Spleen (tissue), 11 donors: ENCODE results near the gene SOX6. TPM values are rescaled to one million over a fixed set of nuclear protein-coding genes. Genes with fewer than 3 reads are reported as not detected.

ENCODE experiments used
- DNase-seq: peaks from one replicate; pipeline ENCODE4 v3.0.0-alpha.2; 2020
- H3K27ac ChIP-seq, 8 donors: fragments of 200-600 bp; sonication (generic) in 7 of 8; 1 replicate in 4 of 8; 2 replicates in 4 of 8; pipeline versions ENCODE4 v1.5.0 to v1.8.0; 2016 to 2021; ENCODE audit warnings: inconsistent platforms in 4 of 8, mild to moderate bottlenecking in 4 of 8, moderate library complexity in 1 of 8
- H3K27me3 ChIP-seq, 7 donors: fragments of 200-600 bp; sonication (generic) in 6 of 7; replicated peaks in 1 of 7; 1 replicate in 4 of 7; 2 replicates in 3 of 7; pipeline versions ENCODE4 v1.5.0 to v1.8.0; 2016 to 2021; ENCODE audit warnings: inconsistent platforms in 3 of 7, mild to moderate bottlenecking in 1 of 7
- H3K36me3 ChIP-seq, 6 donors: fragments of 200-600 bp; sonication (generic) in 5 of 6; 1 replicate in 4 of 6; 2 replicates in 2 of 6; pipeline versions ENCODE4 v1.5.0 to v1.8.0; 2016 to 2021; ENCODE audit warnings: inconsistent platforms in 2 of 6
- H3K4me1 ChIP-seq, 6 donors: fragments of 200-600 bp; sonication (generic) in 5 of 6; 1 replicate in 3 of 6; 2 replicates in 3 of 6; pipeline versions ENCODE4 v1.5.0 to v1.8.0; 2016 to 2021; ENCODE audit warnings: inconsistent platforms in 3 of 6
- H3K4me3 ChIP-seq, 8 donors: fragments of 200-600 bp; sonication (generic) in 7 of 8; 1 replicate in 4 of 8; 2 replicates in 4 of 8; pipeline versions ENCODE4 v1.5.0 to v1.8.0; 2016 to 2021; ENCODE audit warnings: inconsistent platforms in 4 of 8, mild to moderate bottlenecking in 4 of 8, moderate library complexity in 2 of 8
- H3K9me3 ChIP-seq, 8 donors: fragments of 200-600 bp; sonication (generic) in 7 of 8; 1 replicate in 4 of 8; 2 replicates in 4 of 8; pipeline versions ENCODE4 v1.5.0 to v1.8.0; 2016 to 2021; ENCODE audit warnings: inconsistent platforms in 4 of 8
- POLR2A ChIP-seq, 3 donors: fragments of 450-650 bp; IDR thresholded peaks; one replicate each; pipeline ENCODE4 v1.5.1; 2017; ENCODE audit warnings: antibody characterized with exemption in 3 of 3, mild to moderate bottlenecking in 1 of 3
- POLR2AphosphoS5 ChIP-seq, 3 donors: sonication (generic); formaldehyde crosslinking; IDR thresholded peaks; one replicate each; pipeline ENCODE4 v1.5.1; 2017; ENCODE audit warnings: antibody characterized with exemption in 3 of 3
- WGBS, 5 donors: extraction: QIAGEN DNeasy Blood & Tissue Kit in 3 of 5; methylation state at CpG; one replicate each; pipeline versions ENCODE4 v1.1.5 to v1.1.7; 2013 to 2018; 5-methylcytosine and 5-hydroxymethylcytosine counted together
- intact Hi-C: fragments of 100-400 bp; cut with DNase I; formaldehyde crosslinking; loops from one replicate; pipeline ENCODE4 v1.15.0; 2023; ENCODE audit warnings: low total_unique reads
- polyA plus RNA-seq, 3 donors: library from polyadenylated mRNA; stranded (reverse); fragments of 200-250 nt; gene quantifications; one replicate each; pipeline ENCODE4 v1.2.1, GENCODE V29; 2013
- total RNA-seq, 7 donors: library from RNA; depleted of rRNA in 3 of 7; stranded (reverse); fragments of >200 nt in 3 of 7; fragmentation: NEBNext Ultra II Directional in 4 of 7; extraction: Animal tissue kit (Norgen Biotek cat#: 25700) in 4 of 7; gene quantifications; one replicate each; pipeline versions ENCODE4 v1.1.0 to v1.2.1, GENCODE V29; 2016 to 2021
- TF ChIP-seq, protein P1 (sequence below), 11 experiments: fragments of 200-600 bp in 7 of 11; fragments of 450-650 bp in 4 of 11; sonication (generic) in 4 of 11; IDR thresholded peaks in 8 of 11; conservative IDR thresholded peaks in 3 of 11; 1 replicate in 7 of 11; 2 replicates in 4 of 11; pipeline versions ENCODE4 v1.4.0 to v1.8.0; 2016 to 2021; ENCODE audit warnings: antibody characterized with exemption in 11 of 11, inconsistent platforms in 4 of 11, mild to moderate bottlenecking in 1 of 11
- donor health status: healthy with polysubstance abuse.
- donor health status: DM: no; HTN: no; CAD: no; lungs with moderate emphysema.
- donor health status: DM: no; HTN: no; CAD: no.
- donor health status: Bipolar disorder and iron deficiency.
- donor health status: healthy.
- donor health status: DM: no; HTN: no; CAD: no.
- donor health status: DM: yes; HTN: yes; CAD: no.

Gene SOX6
- total and polyA plus RNA-seq, 10 donors = 0.11 to 12.4 (median 3.7) TPM

GRCh38 chr11:16295592-16295991 is 60.8 kb downstream of the SOX6 start:
- Histone ChIP-seq H3K36me3 (no peaks in the 10 kb centered on the region), H3K27ac (no peak overlapping the region), H3K27me3 (no peaks in the 10 kb centered on the region), H3K4me1 (no peaks in the 10 kb centered on the region), H3K4me3 (no peak overlapping the region), H3K9me3 (no peaks in the 10 kb centered on the region)
- intact Hi-C loops = no loop called here
- DNase-seq = no peak
- WGBS, 5 donors = 34 to 41% (median 35%) methylated on average over 1 of the region's 1 CpG
- no peak for TF ChIP-seq POLR2AphosphoS5 (IDR thresholded peaks at IDR 0.05)
- TF ChIP-seq, protein P1, sequence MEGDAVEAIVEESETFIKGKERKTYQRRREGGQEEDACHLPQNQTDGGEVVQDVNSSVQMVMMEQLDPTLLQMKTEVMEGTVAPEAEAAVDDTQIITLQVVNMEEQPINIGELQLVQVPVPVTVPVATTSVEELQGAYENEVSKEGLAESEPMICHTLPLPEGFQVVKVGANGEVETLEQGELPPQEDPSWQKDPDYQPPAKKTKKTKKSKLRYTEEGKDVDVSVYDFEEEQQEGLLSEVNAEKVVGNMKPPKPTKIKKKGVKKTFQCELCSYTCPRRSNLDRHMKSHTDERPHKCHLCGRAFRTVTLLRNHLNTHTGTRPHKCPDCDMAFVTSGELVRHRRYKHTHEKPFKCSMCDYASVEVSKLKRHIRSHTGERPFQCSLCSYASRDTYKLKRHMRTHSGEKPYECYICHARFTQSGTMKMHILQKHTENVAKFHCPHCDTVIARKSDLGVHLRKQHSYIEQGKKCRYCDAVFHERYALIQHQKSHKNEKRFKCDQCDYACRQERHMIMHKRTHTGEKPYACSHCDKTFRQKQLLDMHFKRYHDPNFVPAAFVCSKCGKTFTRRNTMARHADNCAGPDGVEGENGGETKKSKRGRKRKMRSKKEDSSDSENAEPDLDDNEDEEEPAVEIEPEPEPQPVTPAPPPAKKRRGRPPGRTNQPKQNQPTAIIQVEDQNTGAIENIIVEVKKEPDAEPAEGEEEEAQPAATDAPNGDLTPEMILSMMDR (IDR thresholded peaks at IDR 0.05 in 8 of 11, conservative IDR thresholded peaks at IDR 0.05 in 3 of 11) = no peak
- TF ChIP-seq POLR2A (IDR thresholded peaks at IDR 0.05) = no peak

DNA sequence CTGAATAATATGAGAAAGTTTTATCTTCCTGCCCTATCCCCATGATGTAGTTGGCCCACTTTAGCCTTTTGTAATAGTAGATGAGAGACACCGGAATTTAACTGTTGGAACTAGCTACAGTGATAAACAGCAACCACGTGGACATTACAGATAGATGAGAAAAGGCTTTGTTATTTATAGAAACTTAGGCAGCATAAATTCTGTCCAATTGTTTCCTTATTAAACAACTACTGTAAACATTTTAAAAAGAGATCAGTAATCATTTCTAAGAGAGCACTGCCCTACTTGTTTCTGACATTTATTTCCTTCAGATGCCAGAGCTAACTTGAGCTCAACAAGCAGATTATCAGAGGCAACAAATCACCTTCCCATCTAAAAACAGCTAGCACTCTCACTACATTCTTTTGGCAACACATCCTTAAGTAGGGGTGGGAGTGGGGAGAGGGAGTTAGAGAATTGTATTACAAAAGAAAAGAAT is 63.1 kb downstream of the SOX6 start:
- Histone ChIP-seq H3K36me3 (no peaks in the 10 kb centered on the region), H3K4me1 (no peaks in the 10 kb centered on the region), H3K27me3 (no peaks in the 10 kb centered on the region), H3K9me3 (no peaks in the 10 kb centered on the region), H3K27ac (no peak overlapping the region), H3K4me3 (no peak overlapping the region)
- WGBS, 5 donors = 28 to 54% (median 51%) methylated on average over 2 of the region's 2 CpGs
- intact Hi-C loops = no loop called here
- TF ChIP-seq, protein P1 (IDR thresholded peaks at IDR 0.05 in 8 of 11, conservative IDR thresholded peaks at IDR 0.05 in 3 of 11) = no peak
- TF ChIP-seq POLR2A (IDR thresholded peaks at IDR 0.05) = no peak
- TF ChIP-seq POLR2AphosphoS5 (IDR thresholded peaks at IDR 0.05) = no peak
- no peak for DNase-seq

DNA sequence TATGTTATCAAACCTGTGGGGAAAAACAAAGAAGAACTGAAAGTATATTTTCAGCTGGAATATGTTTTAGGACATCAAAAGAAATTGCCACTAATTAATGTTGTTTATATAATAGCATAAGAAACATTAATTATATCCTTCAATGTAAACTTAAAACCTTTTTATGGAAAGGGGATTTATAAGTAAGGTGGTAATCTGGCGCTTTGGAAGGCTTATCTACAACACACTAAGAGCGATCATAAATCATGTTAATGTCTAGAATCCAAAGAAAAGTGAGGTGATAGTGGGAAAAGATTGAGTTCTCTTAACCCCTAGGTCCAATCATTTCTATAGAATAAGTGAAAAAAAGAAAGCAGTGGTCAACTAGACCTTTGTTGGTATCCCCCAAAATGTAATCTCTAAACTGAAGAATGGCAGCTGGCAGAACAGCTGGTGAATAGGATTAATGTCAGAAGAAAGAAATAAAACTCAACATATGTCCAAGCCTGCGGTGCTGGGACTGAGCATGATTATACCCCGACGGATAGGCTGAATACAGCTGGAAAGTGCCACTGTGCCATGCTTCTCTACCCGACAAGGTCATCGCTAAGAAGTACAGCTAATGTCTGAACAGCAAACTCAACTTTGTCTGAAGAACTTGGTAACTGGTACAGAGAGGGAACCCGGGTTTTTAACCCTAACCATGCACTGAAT is 64.0 kb downstream of the SOX6 start:
- no peaks in the 10 kb centered on the region for H3K9me3 ChIP-seq
- no peaks in the 10 kb centered on the region for H3K4me1 ChIP-seq
- TF ChIP-seq POLR2A (IDR thresholded peaks at IDR 0.05) (no peak), POLR2AphosphoS5 (IDR thresholded peaks at IDR 0.05) (no peak)
- TF ChIP-seq, protein P1 (IDR thresholded peaks at IDR 0.05 in 8 of 11, conservative IDR thresholded peaks at IDR 0.05 in 3 of 11) = no peak
- H3K4me3 ChIP-seq = no peak overlapping the region
- WGBS, 5 donors = 79 to 88% (median 85%) methylated on average over 8 of the region's 8 CpGs
- no peak for DNase-seq
- H3K36me3 ChIP-seq = no peaks in the 10 kb centered on the region
- H3K27ac ChIP-seq = no peak overlapping the region
- intact Hi-C loops = no loop called here
- no peaks in the 10 kb centered on the region for H3K27me3 ChIP-seq

DNA sequence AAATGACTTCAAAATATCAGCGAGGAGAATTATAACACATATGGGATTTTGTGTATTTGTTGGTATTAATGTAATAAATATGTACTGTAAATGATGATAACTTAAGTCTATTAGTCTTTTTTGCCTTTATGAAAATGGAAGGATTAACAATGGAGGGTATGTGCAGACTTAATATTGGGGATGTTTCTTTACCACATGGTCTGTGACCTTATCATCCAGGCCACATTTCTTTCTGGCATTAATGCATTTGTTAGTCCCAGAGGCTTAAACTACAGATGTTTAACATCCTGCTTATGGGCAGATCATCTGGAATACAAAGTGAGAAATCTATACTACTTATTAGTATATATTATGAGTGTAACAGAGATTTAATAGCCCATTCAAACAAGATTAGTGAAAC is 64.6 kb downstream of the SOX6 start:
- no peak overlapping the region for H3K4me3 ChIP-seq

More for the DNA sequence above, 64.6 kb downstream of the SOX6 start:
- H3K9me3 ChIP-seq = no peaks in the 10 kb centered on the region
- intact Hi-C loops = no loop called here
- TF ChIP-seq POLR2A (IDR thresholded peaks at IDR 0.05) = no peak
- TF ChIP-seq POLR2AphosphoS5 (IDR thresholded peaks at IDR 0.05) = no peak
- TF ChIP-seq, protein P1 (IDR thresholded peaks at IDR 0.05 in 8 of 11, conservative IDR thresholded peaks at IDR 0.05 in 3 of 11) = no peak
- H3K27ac ChIP-seq = no peak overlapping the region
- no peak for DNase-seq
- no peaks in the 10 kb centered on the region for H3K27me3 ChIP-seq
- no peaks in the 10 kb centered on the region for H3K36me3 ChIP-seq
- H3K4me1 ChIP-seq = no peaks in the 10 kb centered on the region
- WGBS, 5 donors = 0 to 92% (median 82%) methylated on average over 1 of the region's 1 CpG
